Activated CD8-positive, alpha-beta T cell treated with anti-CD3 and anti-CD28 coated beads, Interleukin-2, amount 10 ng/mL, durations not matched to agents 7 days and 5 days (primary cell): ENCODE results near the gene KRT71. TPM values are rescaled to one million over a fixed set of nuclear protein-coding genes. Genes with fewer than 3 reads are reported as not detected.

ENCODE experiments used
- ATAC-seq: fragments of 150-1000 bp; cut with Tn5 transposase; one replicate; pipeline ENCODE4 v1.10.0; 2021; ENCODE audit warnings: moderate library complexity
- CTCF ChIA-PET: fragments of 350-600 bp; sonication (Branson Sonifier 250); formaldehyde crosslinking; loops from one replicate; lab custom pipeline; 2021; ENCODE audit warnings: antibody characterized with exemption; lab: Charles Lee
- POLR2A ChIA-PET: fragments of 350-600 bp; sonication (Branson Sonifier 250); formaldehyde crosslinking; loops from one replicate; lab custom pipeline; 2021; ENCODE audit warnings: antibody characterized with exemption; lab: Charles Lee
- DNase-seq: peaks from one replicate; pipeline ENCODE4 v3.0.0-alpha.2; 2020
- H3K27ac Mint-ChIP-seq: one replicate; pipeline ENCODE4 v1.8.0; 2021; ENCODE audit warnings: mild to moderate bottlenecking, mixed read lengths
- H3K27me3 Mint-ChIP-seq: one replicate; pipeline ENCODE4 v1.8.0; 2021; ENCODE audit warnings: low read depth, mixed read lengths
- H3K36me3 Mint-ChIP-seq: one replicate; pipeline ENCODE4 v1.8.0; 2021; ENCODE audit warnings: low read depth, mixed read lengths
- H3K4me1 Mint-ChIP-seq: one replicate; pipeline ENCODE4 v1.8.0; 2021; ENCODE audit warnings: low read depth, mixed read lengths
- H3K4me3 Mint-ChIP-seq: one replicate; pipeline ENCODE4 v1.8.0; 2021; ENCODE audit warnings: mild to moderate bottlenecking, mixed read lengths
- H3K9me3 Mint-ChIP-seq: one replicate; pipeline ENCODE4 v1.8.0; 2022; ENCODE audit warnings: mixed read lengths; ENCODE audit not compliant: insufficient read depth
- total RNA-seq, 2 experiments: library from RNA; stranded (reverse); gene quantifications; one replicate each; pipeline ENCODE4 v1.2.3, GENCODE V29; 2021

Gene KRT71
- total RNA-seq, 2 experiments from 2014 or later = not detected

- peak; percentile 74 for DNase-seq
- H3K27ac Mint-ChIP-seq = peak overlapping the region; percentile 50
- no peaks in the 10 kb centered on the region for H3K36me3 Mint-ChIP-seq
- peak; percentile 81 for ATAC-seq
- H3K4me1 Mint-ChIP-seq = peaks cover 36% of the 10 kb centered on the region
- no peaks in the 10 kb centered on the region for H3K9me3 Mint-ChIP-seq
- H3K4me3 Mint-ChIP-seq = no peak overlapping the region
- ChIA-PET POLR2A (interaction anchor here (0.9 kb wide), 2 partner anchors 121 to 288 kb away, joined by 3 read pairs; no protein-coding TSS in a partner anchor), CTCF (interaction anchor here (0.7 to 20.3 kb wide), 39 partner anchors 9 to 394 kb away, joined by 3 to 736 read pairs (median 4); partner anchors contain the start of genes KRT1 and KRT74)
- peaks cover 2% of the 10 kb centered on the region for H3K27me3 Mint-ChIP-seq
These were observed 33.0 kb upstream of the KRT71 start for GRCh38 chr12:52585946-52586345.

- Mint-ChIP-seq H3K36me3 (no peaks in the 10 kb centered on the region), H3K9me3 (no peaks in the 10 kb centered on the region), H3K27me3 (peaks cover 2% of the 10 kb centered on the region), H3K4me1 (peaks cover 36% of the 10 kb centered on the region), H3K4me3 (no peak overlapping the region), H3K27ac (peak overlapping the region; percentile 50)
- ATAC-seq (no peak), DNase-seq (no peak)
- CTCF ChIA-PET = interaction anchor here (1.0 to 20.3 kb wide), 16 partner anchors 11 to 395 kb away, joined by 3 to 736 read pairs (median 6); partner anchors contain the start of genes KRT1 and KRT74
- POLR2A ChIA-PET = interaction anchor here (0.9 kb wide), 1 partner anchor 122 kb away, joined by 3 read pairs; no protein-coding TSS in a partner anchor
These were observed 32.1 kb upstream of the KRT71 start for GRCh38 chr12:52585066-52585465.

- POLR2A ChIA-PET = no interaction called here
- CTCF ChIA-PET = interaction anchor here (0.7 to 20.3 kb wide), 24 partner anchors 11 to 397 kb away, joined by 3 to 736 read pairs (median 4); partner anchors contain the start of genes KRT1 and KRT74
- no peaks in the 10 kb centered on the region for H3K9me3 Mint-ChIP-seq
These were observed 31.3 kb upstream of the KRT71 start for GRCh38 chr12:52584156-52584682.

GRCh38 chr12:52582971-52583456 is 30.1 kb upstream of the KRT71 start:
- ChIA-PET CTCF (interaction anchor here (0.7 to 20.3 kb wide), 20 partner anchors 9 to 398 kb away, joined by 3 to 736 read pairs (median 4); partner anchors contain the start of genes KRT1 and KRT74), POLR2A (no interaction called here)
- peaks cover 2% of the 10 kb centered on the region for H3K27me3 Mint-ChIP-seq
- H3K4me1 Mint-ChIP-seq = peaks cover 34% of the 10 kb centered on the region
- DNase-seq (peak; percentile 76), ATAC-seq (peak; percentile 65)
- no peak overlapping the region for H3K4me3 Mint-ChIP-seq
- H3K36me3 Mint-ChIP-seq = no peaks in the 10 kb centered on the region
- H3K9me3 Mint-ChIP-seq = no peaks in the 10 kb centered on the region
- no peak overlapping the region for H3K27ac Mint-ChIP-seq

More at GRCh38 chr12:52584156-52584682, 31.3 kb upstream of the KRT71 start:
- Mint-ChIP-seq H3K27me3 (peaks cover 2% of the 10 kb centered on the region), H3K4me3 (no peak overlapping the region), H3K4me1 (peaks cover 34% of the 10 kb centered on the region), H3K27ac (no peak overlapping the region), H3K36me3 (no peaks in the 10 kb centered on the region)
- ATAC-seq = no peak
- no peak for DNase-seq

GRCh38 chr12:52582486-52582885 is 29.5 kb upstream of the KRT71 start:
- Mint-ChIP-seq H3K27ac (no peak overlapping the region), H3K36me3 (no peaks in the 10 kb centered on the region)
- no peak for ATAC-seq

GRCh38 chr12:52581481-52581880 is 28.5 kb upstream of the KRT71 start:
- DNase-seq = no peak
- ChIA-PET CTCF (interaction anchor here (0.9 to 20.3 kb wide), 5 partner anchors 91 to 399 kb away, joined by 5 to 736 read pairs (median 8); partner anchors contain the start of gene KRT1), POLR2A (interaction anchor here (1.0 to 1.2 kb wide), 2 partner anchors 99 to 289 kb away, joined by 3 read pairs; partner anchors contain the start of gene KRT1)
- no peak for ATAC-seq
- no peaks in the 10 kb centered on the region for H3K9me3 Mint-ChIP-seq
- no peaks in the 10 kb centered on the region for H3K36me3 Mint-ChIP-seq
- no peak overlapping the region for H3K4me3 Mint-ChIP-seq
- no peak overlapping the region for H3K27ac Mint-ChIP-seq
- peaks cover 2% of the 10 kb centered on the region for H3K27me3 Mint-ChIP-seq
- H3K4me1 Mint-ChIP-seq = peaks cover 26% of the 10 kb centered on the region

More at GRCh38 chr12:52582486-52582885, 29.5 kb upstream of the KRT71 start:
- no peak for DNase-seq
- peaks cover 34% of the 10 kb centered on the region for H3K4me1 Mint-ChIP-seq
- CTCF ChIA-PET = interaction anchor here (0.9 to 20.3 kb wide), 9 partner anchors 19 to 398 kb away, joined by 3 to 736 read pairs (median 5); partner anchors contain the start of gene KRT1
- H3K9me3 Mint-ChIP-seq = no peaks in the 10 kb centered on the region
- H3K27me3 Mint-ChIP-seq = peaks cover 2% of the 10 kb centered on the region
- POLR2A ChIA-PET = interaction anchor here (1.0 to 1.2 kb wide), 2 partner anchors 98 to 288 kb away, joined by 3 read pairs; partner anchors contain the start of gene KRT1
- no peak overlapping the region for H3K4me3 Mint-ChIP-seq

- ATAC-seq = no peak
- ChIA-PET POLR2A (no interaction called here), CTCF (interaction anchor here (2.2 to 20.3 kb wide), 2 partner anchors 295 to 399 kb away, joined by 8 to 736 read pairs; no protein-coding TSS in a partner anchor)
These were observed 28.1 kb upstream of the KRT71 start for GRCh38 chr12:52581066-52581465.

GRCh38 chr12:52580496-52580895 is 27.6 kb upstream of the KRT71 start:
- ATAC-seq (no peak), DNase-seq (no peak)
- peaks cover 6% of the 10 kb centered on the region for H3K27me3 Mint-ChIP-seq
- CTCF ChIA-PET = interaction anchor here (1.2 to 20.3 kb wide), 2 partner anchors 53 to 295 kb away, joined by 3 to 736 read pairs; no protein-coding TSS in a partner anchor
- H3K36me3 Mint-ChIP-seq = no peaks in the 10 kb centered on the region
- H3K4me3 Mint-ChIP-seq = no peak overlapping the region
- H3K4me1 Mint-ChIP-seq = peaks cover 16% of the 10 kb centered on the region
- H3K27ac Mint-ChIP-seq = no peak overlapping the region
- H3K9me3 Mint-ChIP-seq = no peaks in the 10 kb centered on the region
- POLR2A ChIA-PET = interaction anchor here (1.1 kb wide), 1 partner anchor 64 kb away, joined by 3 read pairs; no protein-coding TSS in a partner anchor

More at GRCh38 chr12:52581066-52581465, 28.1 kb upstream of the KRT71 start:
- Mint-ChIP-seq H3K27me3 (peaks cover 3% of the 10 kb centered on the region), H3K27ac (no peak overlapping the region), H3K36me3 (no peaks in the 10 kb centered on the region), H3K9me3 (no peaks in the 10 kb centered on the region), H3K4me3 (no peak overlapping the region), H3K4me1 (peaks cover 22% of the 10 kb centered on the region)
- no peak for DNase-seq

GRCh38 chr12:52579468-52580465 is 26.8 kb upstream of the KRT71 start:
- Mint-ChIP-seq H3K27me3 (peaks cover 6% of the 10 kb centered on the region), H3K27ac (no peak overlapping the region), H3K4me3 (no peak overlapping the region), H3K36me3 (no peaks in the 10 kb centered on the region), H3K9me3 (no peaks in the 10 kb centered on the region), H3K4me1 (peaks cover 9% of the 10 kb centered on the region)
- DNase-seq (no peak), ATAC-seq (no peak)
- CTCF ChIA-PET = interaction anchor here (0.6 to 20.3 kb wide), 4 partner anchors 53 to 296 kb away, joined by 3 to 736 read pairs (median 3); no protein-coding TSS in a partner anchor
- POLR2A ChIA-PET = interaction anchor here (1.1 kb wide), 1 partner anchor 65 kb away, joined by 3 read pairs; no protein-coding TSS in a partner anchor

- H3K27me3 Mint-ChIP-seq = peaks cover 6% of the 10 kb centered on the region
- POLR2A ChIA-PET = no interaction called here
- no peak for ATAC-seq
These were observed 25.5 kb upstream of the KRT71 start for GRCh38 chr12:52578469-52578868.

More at GRCh38 chr12:52578469-52578868, 25.5 kb upstream of the KRT71 start:
- no peaks in the 10 kb centered on the region for H3K9me3 Mint-ChIP-seq
- no peak overlapping the region for H3K4me3 Mint-ChIP-seq
- DNase-seq = no peak
- CTCF ChIA-PET = interaction anchor here (0.8 to 20.3 kb wide), 2 partner anchors 9 to 297 kb away, joined by 3 to 736 read pairs; no protein-coding TSS in a partner anchor
- no peaks in the 10 kb centered on the region for H3K36me3 Mint-ChIP-seq
- peaks cover 5% of the 10 kb centered on the region for H3K4me1 Mint-ChIP-seq
- no peak overlapping the region for H3K27ac Mint-ChIP-seq
